A673 (cell line): ENCODE results near the gene APOL6.

ENCODE experiments used
- CTCF ChIP-seq: fragments of 300-800, 200-600 bp; sonication (generic); conservative IDR thresholded peaks from 2 replicates; pipeline ENCODE4 v1.5.1; 2017; ENCODE audit warnings: low read depth, mild to moderate bottlenecking, antibody characterized with exemption, low read length, moderate library complexity, mixed read lengths
- EZH2 ChIP-seq: fragments of 200-600 bp; sonication (generic); IDR thresholded peaks from 2 replicates; pipeline ENCODE4 v1.6.1; 2017; ENCODE audit warnings: borderline replicate concordance, low read depth, mild to moderate bottlenecking, mixed read lengths, antibody characterized with exemption, low read length; ENCODE audit not compliant: poor library complexity, severe bottlenecking

- TF ChIP-seq CTCF (no peak), EZH2 (no peak)
These were observed 35.3 kb upstream of the APOL6 start for GRCh38 chr22:35612903-35613302.
